NCI-H2196 treated with DMSO at 0.1 percent for 48 hours (cell line): Measurements from ENCODE around the gene SLCO4A1.

ENCODE experiments used
- DNase-seq: peaks from one replicate; lab custom pipeline; 2025; ENCODE audit not compliant: unreplicated experiment; lab: John Stamatoyannopoulos, UW

SLCO4A1 gene

DNA sequence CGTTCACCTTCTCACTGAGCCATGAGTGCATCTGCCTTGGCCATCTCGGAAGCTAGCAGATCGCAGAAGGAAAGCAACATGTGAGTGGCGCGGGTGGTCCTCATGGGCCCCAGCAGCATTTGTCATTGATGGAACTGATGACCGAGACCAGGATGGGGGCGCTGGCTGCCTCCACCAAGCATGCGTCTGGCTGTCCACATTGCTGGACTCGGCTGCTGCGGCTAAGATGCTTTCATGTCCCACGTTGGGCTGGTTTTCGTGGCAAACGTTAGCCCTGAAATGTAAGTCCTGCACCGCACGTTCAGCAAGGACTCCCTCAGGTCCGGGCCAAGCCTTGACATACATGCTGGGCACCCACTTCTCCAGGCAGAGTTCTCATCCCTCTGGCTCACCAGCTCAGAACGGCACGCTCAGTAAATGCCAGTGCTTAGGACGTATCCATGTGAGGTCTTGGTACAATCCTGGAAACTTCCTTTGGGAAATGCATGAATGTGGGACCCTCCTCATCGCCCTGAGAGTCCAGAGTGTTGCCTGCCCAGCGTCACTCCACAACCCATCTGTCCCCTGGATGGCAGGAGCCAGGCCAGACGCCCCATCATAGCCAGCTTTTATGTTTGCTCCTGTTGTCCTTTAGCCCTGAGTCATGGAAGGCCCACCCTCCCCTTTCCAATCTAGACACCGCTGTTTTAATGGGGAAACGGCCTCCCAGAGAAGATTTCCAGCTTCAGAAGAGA lies 8.4 kb downstream of the SLCO4A1 start:
- no peak for DNase-seq

GRCh38 chr20:62651285-62652021 lies 9.2 kb downstream of the SLCO4A1 start:
- no peak for DNase-seq

GRCh38 chr20:62652041-62652893 lies 10.0 kb downstream of the SLCO4A1 start:
- no peak for DNase-seq

DNA sequence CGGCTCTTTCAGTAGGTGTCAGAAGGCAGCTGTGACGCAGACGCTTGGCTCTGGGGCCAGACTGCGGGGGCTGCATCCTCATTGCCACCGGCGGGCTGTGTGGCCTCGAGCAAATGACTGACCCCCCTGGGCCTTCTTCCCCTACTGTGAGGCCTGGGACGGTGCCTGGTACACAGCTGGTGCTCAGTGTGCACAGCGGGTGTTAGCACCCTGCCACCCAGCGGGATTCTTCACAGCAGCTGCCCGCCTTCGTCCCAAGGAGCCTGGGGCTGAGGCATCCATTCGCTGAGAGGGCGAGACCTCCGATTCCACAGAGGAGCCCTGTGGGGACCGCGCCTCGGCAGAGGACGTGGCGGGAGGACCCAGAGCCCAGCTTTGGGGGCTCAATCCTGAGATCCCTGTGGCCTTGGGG lies 10.6 kb downstream of the SLCO4A1 start:
- DNase-seq, result no peak

GRCh38 chr20:62653373-62653772 lies 11.1 kb downstream of the SLCO4A1 start:
- no peak for DNase-seq

- DNase-seq, result no peak
These were observed 11.8 kb downstream of the SLCO4A1 start for GRCh38 chr20:62653951-62654685.

DNA sequence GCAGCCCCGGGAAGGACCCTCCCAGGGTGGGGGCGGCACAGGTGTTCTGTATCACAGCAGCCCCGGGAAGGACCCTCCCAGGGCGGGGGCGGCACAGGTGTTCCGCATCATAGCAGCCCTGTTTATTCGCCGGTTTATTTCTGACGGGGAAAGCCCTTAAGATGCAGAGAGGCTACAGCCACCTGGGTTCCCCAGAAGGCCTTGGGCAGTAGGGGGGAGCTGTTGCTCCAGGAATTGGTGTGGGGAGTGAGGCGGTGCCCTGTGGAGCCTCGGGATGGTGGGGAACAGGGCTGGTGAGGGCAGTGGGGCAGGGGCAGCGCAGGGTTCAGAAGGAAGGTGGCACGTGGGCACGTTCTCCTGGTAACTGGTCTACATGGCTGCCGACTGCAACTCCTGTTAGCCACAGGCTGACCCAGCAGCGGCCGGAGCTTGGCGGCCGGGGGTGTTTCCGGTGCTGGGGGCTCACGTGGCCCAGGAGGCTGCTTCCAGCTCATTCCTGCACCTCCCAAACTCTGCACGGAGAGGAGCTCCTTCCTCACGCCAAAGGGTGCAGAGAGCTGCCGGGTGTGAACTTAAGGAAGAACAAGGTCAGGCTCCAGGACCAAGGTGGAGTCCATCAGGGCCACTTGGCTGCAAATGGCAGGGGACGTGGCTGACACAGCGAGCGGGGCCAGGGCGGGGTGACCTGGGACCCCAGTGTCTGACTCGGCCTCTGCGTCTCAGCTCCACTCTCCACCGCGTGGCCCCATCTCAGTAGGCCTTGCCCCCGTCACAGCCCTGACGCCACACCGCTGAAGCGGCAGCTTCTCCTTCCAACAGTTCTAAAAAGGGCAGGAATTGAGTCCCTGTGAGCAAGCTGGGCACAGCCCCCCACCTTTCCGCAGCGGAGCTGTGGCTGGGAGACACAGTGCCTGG lies 13.2 kb downstream of the SLCO4A1 start:
- no peak for DNase-seq

- no peak for DNase-seq
These were observed 14.1 kb downstream of the SLCO4A1 start for GRCh38 chr20:62656197-62656918.

GRCh38 chr20:62656919-62657588 lies 14.8 kb downstream of the SLCO4A1 start:
- no peak for DNase-seq

GRCh38 chr20:62657589-62657942 lies 15.3 kb downstream of the SLCO4A1 start:
- no peak for DNase-seq

- no peak for DNase-seq
These were observed 15.7 kb downstream of the SLCO4A1 start for GRCh38 chr20:62657956-62658355.

DNA sequence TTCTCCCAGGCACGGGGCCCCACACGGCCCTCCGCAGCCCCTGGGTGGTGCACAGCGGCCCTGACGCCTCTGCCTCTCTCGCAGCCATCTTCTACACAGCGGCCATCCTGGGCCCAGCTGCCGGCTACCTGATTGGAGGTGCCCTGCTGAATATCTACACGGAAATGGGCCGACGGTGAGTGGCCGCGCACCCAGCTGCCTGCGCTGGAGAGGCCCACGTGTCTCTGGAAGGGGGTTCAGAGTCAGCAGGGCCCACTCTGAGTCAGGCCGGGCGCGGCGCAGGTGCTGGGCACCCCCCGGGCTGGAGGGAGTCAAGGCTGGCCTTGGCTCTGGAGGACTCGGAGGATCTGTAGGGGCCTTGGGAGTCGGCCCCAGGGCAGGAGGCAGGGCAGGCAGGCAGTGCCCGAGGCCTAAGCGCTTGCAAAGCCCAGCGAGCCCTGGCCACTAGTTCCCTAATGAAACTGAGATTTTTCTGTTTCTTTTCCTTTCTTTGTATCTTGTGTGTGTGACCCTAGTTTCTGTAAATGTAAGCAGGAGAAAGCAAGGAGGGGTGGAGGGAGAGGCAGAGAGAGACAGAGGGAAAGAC lies 16.4 kb downstream of the SLCO4A1 start:
- no peak for DNase-seq

GRCh38 chr20:62659488-62660239 lies 17.4 kb downstream of the SLCO4A1 start:
- DNase-seq, result no peak

- no peak for DNase-seq
These were observed 17.9 kb downstream of the SLCO4A1 start for GRCh38 chr20:62660240-62660615.

DNA sequence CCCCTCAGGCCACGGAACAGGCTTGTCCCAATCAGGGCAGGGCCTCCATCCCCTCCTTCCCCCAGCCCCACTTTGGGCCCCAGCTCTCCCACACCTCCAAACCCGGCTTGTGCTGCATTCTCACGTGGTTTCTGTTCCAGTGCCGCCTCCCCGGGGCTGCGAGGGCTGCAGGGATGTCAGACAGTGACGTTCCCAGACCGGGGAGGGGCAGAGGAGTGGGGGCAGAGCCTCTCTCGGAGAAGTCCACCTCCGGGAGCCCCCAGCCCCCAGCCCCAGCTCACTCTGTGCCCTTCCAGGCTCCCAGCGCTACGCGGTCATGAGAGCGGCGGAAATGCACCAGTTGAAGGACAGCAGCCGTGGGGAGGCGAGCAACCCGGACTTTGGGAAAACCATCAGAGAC lies 18.5 kb downstream of the SLCO4A1 start:
- no peak for DNase-seq

DNA sequence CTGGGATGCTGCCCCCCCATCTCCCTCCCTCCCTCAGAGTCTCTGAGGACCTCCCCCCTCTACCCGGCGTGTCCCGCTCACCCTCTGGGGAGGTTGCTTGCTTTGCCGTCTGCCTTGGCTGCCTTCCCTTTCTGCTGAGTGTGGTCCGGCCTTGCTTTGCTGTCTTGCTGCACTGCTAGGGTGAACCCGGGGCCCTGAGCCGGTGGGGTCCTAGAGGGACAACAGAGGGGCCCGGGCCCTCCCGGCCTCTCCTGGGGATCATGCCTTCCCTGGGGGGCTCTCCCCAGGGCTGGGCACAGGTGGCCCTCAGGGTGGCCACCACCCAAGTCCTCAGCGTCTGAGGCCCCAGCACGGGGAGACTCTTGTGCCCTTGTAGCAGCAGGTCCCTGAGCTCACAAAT lies 19.3 kb downstream of the SLCO4A1 start:
- DNase-seq, result no peak

DNA sequence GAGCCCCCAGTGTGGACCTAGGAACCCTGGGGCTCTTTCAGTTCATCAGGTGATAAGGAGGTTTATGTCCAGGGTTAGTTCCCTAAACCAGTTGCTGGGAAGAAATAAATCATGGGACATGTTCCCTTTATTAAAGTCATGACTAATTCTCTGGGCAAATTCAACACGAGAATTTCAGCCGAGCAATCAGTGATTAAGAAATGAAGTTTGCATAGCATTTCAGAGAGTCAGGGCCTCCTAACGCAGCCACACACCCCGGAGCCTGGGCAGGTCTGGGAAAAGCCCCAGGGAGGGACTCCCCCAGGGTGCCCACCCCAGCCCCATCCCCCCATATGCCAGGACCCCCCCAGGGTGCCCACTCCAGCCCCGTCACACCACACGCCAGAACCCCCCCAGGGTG lies 20.1 kb downstream of the SLCO4A1 start:
- no peak for DNase-seq
